H1 (cell line): Measurements from ENCODE around the gene TSC2. TPM values are rescaled to one million over a fixed set of nuclear protein-coding genes. Genes with fewer than 3 reads are reported as not detected.

Source experiments
- ASH2L ChIP-seq: fragments of 200-600, 300-600 bp; sonication (generic); IDR thresholded peaks from one replicate; pipeline ENCODE4 v1.7.1; 2017; ENCODE audit warnings: low read length
- CEBPB ChIP-seq: IDR thresholded peaks from 2 replicates; pipeline ENCODE4 v1.6.1; 2012; ENCODE audit warnings: low read depth, low read length
- CHD7 ChIP-seq: fragments of 300-600 bp; sonication (generic); IDR thresholded peaks from 2 replicates; pipeline ENCODE4 v1.7.1; 2012; ENCODE audit warnings: low read length, moderate library complexity, mild to moderate bottlenecking, inconsistent platforms; ENCODE audit not compliant: insufficient replicate concordance
- KDM5A ChIP-seq: fragments of 200-600 bp; IDR thresholded peaks from 2 replicates; pipeline ENCODE4 v1.7.1; 2012; ENCODE audit warnings: mild to moderate bottlenecking, low read length, inconsistent platforms, mixed read lengths
- MAFK ChIP-seq: IDR thresholded peaks from 2 replicates; pipeline ENCODE4 v1.6.1; 2012; ENCODE audit warnings: low read depth, mild to moderate bottlenecking, improper control_type of control experiment, low read length
- MAX ChIP-seq: IDR thresholded peaks from 2 replicates; pipeline ENCODE4 v1.6.1; 2012; ENCODE audit warnings: inconsistent platforms
- RBBP5 ChIP-seq: IDR thresholded peaks from 2 replicates; pipeline ENCODE4 v1.7.1; 2012; ENCODE audit warnings: low read depth, mild to moderate bottlenecking, inconsistent platforms, low read length, moderate library complexity, borderline replicate concordance
- SRF ChIP-seq: IDR thresholded peaks from 2 replicates; pipeline ENCODE4 v1.6.1; 2011; ENCODE audit warnings: mild to moderate bottlenecking, low read depth, low read length, moderate library complexity
- TEAD4 ChIP-seq: IDR thresholded peaks from 2 replicates; pipeline ENCODE4 v1.6.1; 2012; ENCODE audit warnings: low read depth, low read length, inconsistent platforms, mixed read lengths
- USF2 ChIP-seq: IDR thresholded peaks from 2 replicates; pipeline ENCODE4 v1.6.1; 2011; ENCODE audit warnings: low read length, improper control_type of control experiment
- polyA plus RNA-seq, 7 experiments: library from polyadenylated mRNA; depleted of rRNA in 3 of 7; stranded (reverse) in 5 of 7; unstranded in 2 of 7; fragments of >200 nt in 5 of 7; fragments of 200-250 nt in 2 of 7; gene quantifications; 1 replicate in 5 of 7; 2 replicates in 1 of 7; 4 replicates in 1 of 7; pipeline versions ENCODE4 v1.2.1 to v1.2.3, GENCODE V29; 2011 to 2013; ENCODE audit warnings: missing spikeins in 2 of 7, mixed read lengths in 2 of 7
- total RNA-seq: library from RNA; stranded (reverse); fragmentation: NEBNext Ultra II Directional; extraction: Animal tissue kit (Norgen Biotek cat#: 25700); gene quantifications from 2 replicates; pipeline ENCODE4 v1.2.1, GENCODE V29; 2021

The TSC2 gene
- total and polyA plus RNA-seq, 2 of the 8 experiments (the other 6 are each of a cell fraction or from before 2014, with no cell fraction given): 65.9 to 96.6 TPM

- no peak for TF ChIP-seq CHD7
- no peak for TF ChIP-seq MAFK
- TF ChIP-seq KDM5A: no peak
- TF ChIP-seq ASH2L: no peak
- no peak for TF ChIP-seq MAX
- TF ChIP-seq TEAD4: no peak
- TF ChIP-seq RBBP5: no peak
- no peak for TF ChIP-seq USF2
- no peak for TF ChIP-seq SRF
- no peak for TF ChIP-seq CEBPB
Observed at GRCh38 chr16:2040041-2040786, 7.6 kb upstream of the TSC2 start (continued).
